ENCODE data around the gene BEST1. TPM values are rescaled to one million over a fixed set of nuclear protein-coding genes. Genes with fewer than 3 reads are reported as not detected.

BEST1 gene
- total RNA-seq (2014; rRNA removed; shearing (Covaris generic)): 47.8 and 50.6 TPM in 2 replicates
- polyA plus RNA-seq (2015; cell fraction: cytosol; rRNA removed): 31.0 and 38.6 TPM in 2 replicates
- polyA plus RNA-seq (2015; cell fraction: nucleus; rRNA removed): 686 and 695 TPM in 2 replicates

GRCh38 chr11:61950035-61950547 is at the start of gene BEST1:
Gene BEST1 (plus strand): TSS chr11:61950351. CDS start chr11:61951807, 1,456 bp downstream.
- peak; percentile 81 for DNase-seq (ENCODE audit: low read depth, low spot score)
- in situ Hi-C loops (cut with HindIII; ENCODE audit: low pct_unique_long_range_greater_than_20kb, low sequenced_read_pairs): no loop called here

- no peak for DNase-seq (ENCODE audit: low read depth, low spot score)
- in situ Hi-C loops (cut with HindIII; ENCODE audit: low pct_unique_long_range_greater_than_20kb, low sequenced_read_pairs): no loop called here
Observed at GRCh38 chr11:61901397-61901796, 48.8 kb upstream of the BEST1 start.

- in situ Hi-C loops (cut with HindIII; ENCODE audit: low pct_unique_long_range_greater_than_20kb, low sequenced_read_pairs): no loop called here
- no peak for DNase-seq (ENCODE audit: low read depth, low spot score)
Observed at GRCh38 chr11:61902313-61902712, 47.8 kb upstream of the BEST1 start.

DNA sequence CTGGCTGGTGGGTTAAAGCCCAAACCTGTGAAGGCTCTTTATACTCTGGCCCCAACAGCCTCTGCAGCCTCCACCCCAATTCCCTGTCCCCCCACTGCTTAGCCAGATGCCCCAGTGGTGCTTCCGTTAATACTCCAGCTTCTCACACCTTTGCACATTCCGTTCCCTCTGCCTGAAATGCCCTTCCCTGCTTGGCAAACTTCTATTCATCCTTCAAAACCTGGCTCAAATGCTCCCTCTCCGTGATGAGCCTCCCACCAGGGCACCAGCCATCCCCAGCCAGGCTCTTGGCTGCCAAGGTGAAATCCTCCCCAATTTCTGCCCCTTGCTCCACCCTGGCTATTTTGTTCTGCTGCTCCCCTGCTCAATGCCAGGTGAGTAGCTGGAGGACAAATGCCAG is 46.3 kb upstream of the BEST1 start:
- no peak for DNase-seq (ENCODE audit: low read depth, low spot score)
- in situ Hi-C loops (cut with HindIII; ENCODE audit: low pct_unique_long_range_greater_than_20kb, low sequenced_read_pairs): no loop called here

DNA sequence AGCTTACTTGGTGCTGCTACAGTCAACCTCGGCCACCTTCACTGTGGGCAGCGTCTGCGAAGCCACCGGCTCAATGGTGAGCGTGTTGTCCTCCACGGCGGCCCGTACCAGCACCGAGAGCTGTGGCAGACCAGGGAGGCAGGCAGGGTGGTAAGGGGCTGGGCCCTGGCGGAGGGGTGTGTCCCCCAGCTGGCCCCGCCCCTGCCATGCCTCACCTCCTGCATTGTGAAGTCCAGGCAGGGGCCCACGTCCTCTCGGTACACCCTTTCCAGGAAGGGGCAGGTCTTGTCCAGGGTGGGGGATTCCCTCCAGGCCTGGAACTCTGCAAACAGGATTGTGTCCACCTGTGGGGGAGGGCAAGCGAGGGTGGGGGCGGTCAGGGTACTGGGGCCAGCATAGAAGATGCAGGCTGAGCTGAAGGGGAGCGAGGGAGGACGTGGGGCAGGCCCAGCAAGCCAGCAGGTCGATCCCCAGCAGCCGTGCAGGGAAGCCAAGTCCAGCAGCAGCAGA is 45.6 kb upstream of the BEST1 start:
- DNase-seq (ENCODE audit: low read depth, low spot score): no peak
- in situ Hi-C loops (cut with HindIII; ENCODE audit: low pct_unique_long_range_greater_than_20kb, low sequenced_read_pairs): no loop called here

DNA sequence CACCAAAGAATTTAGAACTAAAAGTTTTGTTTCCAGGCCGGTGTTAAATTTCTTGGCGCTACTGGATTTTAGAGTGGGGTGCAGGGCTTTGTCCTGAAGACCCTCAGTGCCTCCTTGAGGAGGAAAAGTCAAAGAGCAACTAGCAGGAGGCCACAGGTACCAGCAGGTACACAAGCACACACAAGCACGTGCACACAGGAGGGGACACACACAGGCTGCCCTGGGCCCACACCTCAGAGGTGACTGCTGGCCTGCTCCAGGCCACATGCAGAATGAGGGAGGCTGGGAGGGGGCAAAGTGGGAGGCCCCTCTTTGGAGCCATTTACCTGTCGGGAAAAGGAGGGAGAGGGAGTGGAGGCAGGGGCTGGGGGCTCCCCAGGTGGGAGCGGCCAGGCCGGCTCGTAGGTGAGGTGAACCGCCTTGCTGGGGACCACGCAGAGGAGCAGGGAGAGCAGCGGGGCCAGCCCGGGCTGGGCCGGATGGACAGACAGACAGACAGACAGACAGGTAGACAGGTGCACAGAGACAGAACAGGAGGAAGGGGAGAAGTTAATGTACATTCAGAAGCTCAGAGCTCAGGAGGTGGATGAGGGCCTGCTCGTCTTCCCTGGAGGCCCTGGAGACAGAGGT is 45.0 kb upstream of the BEST1 start:
- DNase-seq (ENCODE audit: low read depth, low spot score): no peak
- in situ Hi-C loops (cut with HindIII; ENCODE audit: low pct_unique_long_range_greater_than_20kb, low sequenced_read_pairs): no loop called here

DNA sequence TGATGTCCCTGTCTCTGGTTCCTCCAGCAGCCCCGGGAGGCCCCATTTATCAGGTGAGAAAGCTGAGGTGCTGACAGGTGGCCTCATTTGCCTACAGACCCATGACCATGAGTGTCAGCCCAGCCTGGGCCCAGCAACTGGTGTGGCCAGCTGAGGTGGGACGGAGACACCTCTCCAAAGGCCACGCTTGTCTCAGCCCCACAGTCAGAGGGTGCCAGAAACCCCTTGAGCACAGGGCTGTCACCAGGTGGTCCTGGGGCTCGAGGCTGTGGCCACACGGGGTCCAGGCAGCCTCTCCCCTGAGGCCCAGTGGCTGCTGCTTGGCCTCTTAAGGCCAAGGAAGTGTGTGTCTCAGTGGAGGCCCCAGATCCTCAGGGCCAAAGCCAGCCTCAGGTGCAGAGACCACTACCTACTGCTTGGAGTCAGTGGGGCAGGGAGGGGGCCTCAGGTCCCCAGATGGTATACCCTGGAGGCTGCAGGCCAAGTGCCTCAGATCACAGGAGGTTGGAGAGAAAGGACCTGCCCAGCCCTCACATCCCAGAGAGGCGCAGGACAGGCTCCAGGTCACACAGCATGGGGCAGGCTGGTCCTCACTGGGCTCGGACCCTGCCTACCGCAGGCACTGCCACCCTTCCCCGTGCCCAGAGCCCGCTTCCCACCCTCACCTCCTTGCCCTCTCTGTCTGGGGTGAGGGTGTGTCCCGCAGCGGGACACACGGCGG is 44.2 kb upstream of the BEST1 start:
- in situ Hi-C loops (cut with HindIII; ENCODE audit: low pct_unique_long_range_greater_than_20kb, low sequenced_read_pairs): no loop called here
- DNase-seq (ENCODE audit: low read depth, low spot score): no peak

DNA sequence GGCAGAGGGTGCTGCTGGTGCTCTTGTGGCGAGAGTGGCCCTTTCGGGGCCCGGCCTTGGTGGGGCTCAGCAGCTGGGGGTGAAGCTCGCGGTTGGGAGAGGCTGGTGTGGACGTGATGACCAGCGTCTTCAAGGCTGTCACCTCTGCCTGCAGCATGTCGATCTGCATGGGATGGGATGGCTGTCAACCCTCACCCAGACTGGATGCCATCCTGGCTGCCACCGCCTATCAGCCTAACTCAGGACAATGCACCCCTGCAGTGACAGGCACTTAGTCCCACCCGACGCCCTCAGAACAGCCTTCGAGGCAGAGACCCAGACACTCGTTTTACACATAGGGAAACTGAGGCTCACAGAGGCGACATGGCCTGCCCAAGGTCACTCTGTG is 43.6 kb upstream of the BEST1 start:
- no peak for DNase-seq (ENCODE audit: low read depth, low spot score)
- in situ Hi-C loops (cut with HindIII; ENCODE audit: low pct_unique_long_range_greater_than_20kb, low sequenced_read_pairs): no loop called here

- in situ Hi-C loops (cut with HindIII; ENCODE audit: low pct_unique_long_range_greater_than_20kb, low sequenced_read_pairs): no loop called here
- DNase-seq (ENCODE audit: low read depth, low spot score): no peak
Observed at GRCh38 chr11:61907282-61907681, 42.9 kb upstream of the BEST1 start.

DNA sequence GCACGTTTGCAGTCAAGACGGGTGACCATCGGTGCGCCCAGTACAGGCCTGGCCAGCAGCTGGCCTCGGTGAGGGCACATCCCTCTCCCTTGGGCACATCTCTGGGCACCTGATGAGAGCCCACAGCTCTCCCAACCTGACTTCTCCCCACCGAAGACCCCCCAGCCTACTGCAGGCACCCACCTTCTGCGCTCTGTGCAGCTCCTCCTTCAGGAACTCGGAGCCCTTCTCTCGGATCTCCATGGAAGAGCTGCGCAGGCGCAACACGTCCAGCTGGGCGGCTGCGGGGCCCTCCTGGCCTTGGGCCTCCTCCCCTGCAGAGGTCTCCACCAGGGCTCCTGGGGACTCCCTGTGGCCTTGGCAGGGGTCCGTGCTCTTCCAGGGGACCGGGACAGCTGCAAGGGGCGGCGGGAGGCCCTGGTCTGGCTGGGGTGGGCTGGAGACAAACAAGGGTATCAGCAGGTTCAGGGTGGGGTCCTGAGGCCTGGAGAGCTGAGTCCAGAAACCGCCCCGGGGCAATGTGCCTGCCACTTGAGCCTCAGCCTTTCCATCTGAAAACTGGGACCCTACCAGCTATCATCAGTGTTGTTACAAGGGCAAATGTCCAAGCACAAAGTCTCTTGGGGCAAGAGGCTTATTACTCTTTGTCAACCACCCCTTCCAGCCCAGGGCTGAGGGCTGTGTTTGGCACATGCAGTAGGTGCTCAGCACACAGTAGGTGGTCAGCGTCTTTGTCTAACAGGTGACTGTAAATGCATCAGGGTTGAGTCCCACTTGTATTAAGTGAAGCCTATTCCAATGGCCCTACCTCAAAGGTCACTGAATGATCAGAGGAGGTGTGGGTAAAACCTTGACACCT is 42.1 kb upstream of the BEST1 start:
- no peak for DNase-seq (ENCODE audit: low read depth, low spot score)
- in situ Hi-C loops (cut with HindIII; ENCODE audit: low pct_unique_long_range_greater_than_20kb, low sequenced_read_pairs): no loop called here

DNA sequence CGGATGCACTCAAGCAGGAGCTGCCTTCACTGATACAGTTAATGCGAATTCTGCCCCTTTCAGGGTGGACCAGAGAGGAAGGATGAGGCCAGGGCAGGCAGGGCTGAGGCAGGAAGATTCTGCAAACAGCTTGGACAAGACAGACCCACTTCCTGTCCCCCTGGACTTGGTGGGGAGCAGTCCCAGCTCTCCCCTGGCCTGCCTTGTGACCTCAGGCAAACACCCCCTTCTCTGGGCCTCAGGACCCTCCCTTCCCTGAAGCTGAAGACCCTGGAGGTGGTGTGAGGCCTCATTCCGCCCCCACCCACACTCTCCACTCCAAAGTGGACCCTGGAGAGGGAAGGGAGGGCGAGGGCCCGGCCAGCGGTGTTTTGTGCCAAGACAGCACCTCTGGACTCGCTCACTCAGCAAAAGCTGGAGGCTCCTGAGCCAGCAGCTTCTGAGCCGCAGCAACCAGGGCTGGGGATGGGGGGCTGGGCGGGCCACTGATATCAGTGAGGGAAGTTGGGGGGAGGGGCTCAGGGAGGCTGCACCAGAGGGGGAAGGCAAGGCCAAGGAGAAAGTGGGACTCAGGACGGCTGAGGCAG is 41.3 kb upstream of the BEST1 start:
- in situ Hi-C loops (cut with HindIII; ENCODE audit: low pct_unique_long_range_greater_than_20kb, low sequenced_read_pairs): no loop called here
- no peak for DNase-seq (ENCODE audit: low read depth, low spot score)

- in situ Hi-C loops (cut with HindIII; ENCODE audit: low pct_unique_long_range_greater_than_20kb, low sequenced_read_pairs): no loop called here
- no peak for DNase-seq (ENCODE audit: low read depth, low spot score)
Observed at GRCh38 chr11:61910187-61911127, 39.7 kb upstream of the BEST1 start.

- in situ Hi-C loops (cut with HindIII; ENCODE audit: low pct_unique_long_range_greater_than_20kb, low sequenced_read_pairs): no loop called here
- DNase-seq (ENCODE audit: low read depth, low spot score): no peak
Observed at GRCh38 chr11:61911128-61911700, 38.9 kb upstream of the BEST1 start.

DNA sequence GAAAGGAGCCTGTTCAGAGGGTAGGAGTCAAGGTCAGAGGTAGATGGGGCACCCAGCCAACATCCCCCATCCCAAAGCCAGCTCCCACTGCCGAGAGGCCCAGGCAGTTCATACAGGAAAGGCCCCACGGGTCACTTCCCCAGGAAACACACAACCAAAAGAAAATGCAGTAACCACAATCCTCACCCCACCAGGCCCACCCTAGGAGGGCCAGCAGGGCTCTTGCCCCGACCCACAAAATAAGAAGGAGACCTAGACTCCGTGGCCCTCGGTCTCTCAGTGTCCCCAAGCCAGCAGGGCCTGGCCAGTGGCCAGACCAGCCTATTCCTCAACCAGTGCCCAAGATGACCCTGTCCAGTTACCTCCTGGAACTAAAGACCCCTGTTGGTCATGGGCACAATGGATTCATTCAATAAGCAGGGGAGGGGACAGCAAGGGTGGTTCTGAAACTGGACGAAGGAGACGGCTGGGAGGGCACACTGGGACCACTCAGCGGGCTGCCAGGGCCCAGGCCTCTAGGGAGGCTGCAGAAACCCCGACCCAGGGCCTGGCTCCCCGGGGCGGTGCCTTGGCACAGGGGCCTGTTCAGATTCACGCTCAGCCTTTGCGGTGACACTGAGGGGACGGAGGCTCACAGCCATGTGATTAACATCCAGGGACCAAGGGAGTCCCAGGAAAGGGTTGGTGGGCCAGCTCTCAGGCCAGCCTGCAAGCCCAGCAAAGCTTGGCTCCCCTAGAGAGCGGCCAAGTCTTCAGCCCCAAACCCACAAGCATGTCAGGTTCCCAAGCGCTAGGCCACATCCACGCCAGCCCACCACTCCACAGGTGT is 38.2 kb upstream of the BEST1 start:
- DNase-seq (ENCODE audit: low read depth, low spot score): no peak
- in situ Hi-C loops (cut with HindIII; ENCODE audit: low pct_unique_long_range_greater_than_20kb, low sequenced_read_pairs): no loop called here

- in situ Hi-C loops (cut with HindIII; ENCODE audit: low pct_unique_long_range_greater_than_20kb, low sequenced_read_pairs): no loop called here
- DNase-seq (ENCODE audit: low read depth, low spot score): no peak
Observed at GRCh38 chr11:61912530-61912898, 37.6 kb upstream of the BEST1 start.
